HepG2 (cell line): ENCODE data around the gene RGS2. TPM values are rescaled to one million over a fixed set of nuclear protein-coding genes. Genes with fewer than 3 reads are reported as not detected.
A peak's percentile ranks its signal among the peaks of the same experiment; 100 is the strongest.

Source experiments
- BHLHE40 ChIP-seq: IDR thresholded peaks from 2 replicates; pipeline ENCODE4 v1.6.1; 2011; ENCODE audit warnings: low read length, improper control_type of control experiment
- GATA4 ChIP-seq: sonication (generic); IDR thresholded peaks from 2 replicates; pipeline ENCODE4 v1.6.1; 2016; ENCODE audit warnings: antibody characterized with exemption, low read depth, borderline replicate concordance
- GPN1 ChIP-seq: sonication (generic); formaldehyde crosslinking; IDR thresholded peaks from 2 replicates; pipeline ENCODE4 v1.5.1; 2020; ENCODE audit warnings: missing genetic modification reagents, borderline replicate concordance
- IRF2 ChIP-seq: IDR thresholded peaks from 2 replicates; pipeline ENCODE4 v1.6.1; 2018; ENCODE audit warnings: missing genetic modification reagents, missing compliant biosample characterization
- KLF11 ChIP-seq: IDR thresholded peaks from 2 replicates; pipeline ENCODE4 v1.6.1; 2016; ENCODE audit warnings: missing compliant biosample characterization
- MTA1 ChIP-seq: sonication (generic); formaldehyde crosslinking; IDR thresholded peaks from 2 replicates; pipeline ENCODE4 v1.4.0; 2020; ENCODE audit warnings: missing genetic modification reagents, mild to moderate bottlenecking, borderline replicate concordance
- PLSCR1 ChIP-seq: sonication (generic); formaldehyde crosslinking; IDR thresholded peaks from 2 replicates; pipeline ENCODE4 v1.5.0; 2020; ENCODE audit warnings: missing genetic modification reagents, mild to moderate bottlenecking, borderline replicate concordance
- PREB ChIP-seq: sonication (generic); formaldehyde crosslinking; IDR thresholded peaks from 2 replicates; pipeline ENCODE4 v1.4.0; 2020; ENCODE audit warnings: missing genetic modification reagents
- RAD21 ChIP-seq: fragments of 450-650 bp; formaldehyde crosslinking; IDR thresholded peaks from 2 replicates; pipeline ENCODE4 v1.5.0; 2020; ENCODE audit warnings: mild to moderate bottlenecking
- RBAK ChIP-seq: sonication (generic); formaldehyde crosslinking; IDR thresholded peaks from 2 replicates; pipeline ENCODE4 v1.5.1; 2020; ENCODE audit warnings: mild to moderate bottlenecking, missing genetic modification reagents
- SP5 ChIP-seq: IDR thresholded peaks from 2 replicates; pipeline ENCODE4 v1.6.1; 2016; ENCODE audit warnings: low read depth, borderline replicate concordance
- SRSF1 ChIP-seq: fragments of 200-400 bp; formaldehyde crosslinking; optimal IDR thresholded peaks from 2 replicates; pipeline ENCODE3; 2017; ENCODE audit warnings: mild to moderate bottlenecking, low read depth, low read length, moderate library complexity
- TGIF2 ChIP-seq: IDR thresholded peaks from 2 replicates; pipeline ENCODE4 v1.6.1; 2016; ENCODE audit warnings: control low read depth, missing compliant biosample characterization
- TIGD3 ChIP-seq: sonication (generic); formaldehyde crosslinking; IDR thresholded peaks from 2 replicates; pipeline ENCODE4 v1.5.1; 2020; ENCODE audit warnings: mild to moderate bottlenecking, missing genetic modification reagents, borderline replicate concordance
- ZNF180 ChIP-seq: sonication (generic); formaldehyde crosslinking; IDR thresholded peaks from 2 replicates; pipeline ENCODE4 v1.4.0; 2020; ENCODE audit warnings: low read depth, missing genetic modification reagents, borderline replicate concordance
- ZNF350 ChIP-seq: sonication (generic); formaldehyde crosslinking; IDR thresholded peaks from 2 replicates; pipeline ENCODE4 v1.4.0; 2020; ENCODE audit warnings: mild to moderate bottlenecking, low read depth, missing genetic modification reagents, borderline replicate concordance
- ZNF468 ChIP-seq: sonication (generic); formaldehyde crosslinking; IDR thresholded peaks from 2 replicates; pipeline ENCODE4 v1.8.0; 2022; ENCODE audit warnings: mild to moderate bottlenecking, moderate library complexity, missing genetic modification reagents
- ZNF570 ChIP-seq: sonication (generic); formaldehyde crosslinking; IDR thresholded peaks from 2 replicates; pipeline ENCODE4 v1.4.0; 2020; ENCODE audit warnings: mild to moderate bottlenecking, missing genetic modification reagents, borderline replicate concordance
- ZNF577 ChIP-seq: sonication (generic); formaldehyde crosslinking; IDR thresholded peaks from 2 replicates; pipeline ENCODE4 v1.4.0; 2020; ENCODE audit warnings: mild to moderate bottlenecking, low read depth, missing genetic modification reagents, borderline replicate concordance
- ZNF687 ChIP-seq: sonication (generic); formaldehyde crosslinking; IDR thresholded peaks from 2 replicates; pipeline ENCODE4 v1.5.1; 2020; ENCODE audit warnings: mild to moderate bottlenecking, missing genetic modification reagents, moderate library complexity
- ZNF761 ChIP-seq: sonication (generic); formaldehyde crosslinking; conservative IDR thresholded peaks from 2 replicates; pipeline ENCODE4 v1.4.0; 2020; ENCODE audit warnings: mild to moderate bottlenecking, missing genetic modification reagents
- ZNF790 ChIP-seq: sonication (generic); formaldehyde crosslinking; IDR thresholded peaks from 2 replicates; pipeline ENCODE4 v1.8.0; 2022; ENCODE audit warnings: missing genetic modification reagents, mild to moderate bottlenecking, borderline replicate concordance
- polyA plus RNA-seq, 8 experiments: library from polyadenylated mRNA; depleted of rRNA in 3 of 8; stranded (reverse) in 7 of 8; unstranded in 1 of 8; fragments of >200 nt; fragmentation: Illumina TruSeq in 4 of 8; extraction: Trizol in 4 of 8; gene quantifications; 2 replicates each; pipeline versions ENCODE4 v1.2.1 to v1.2.3, GENCODE V29; 2011 to 2016; ENCODE audit warnings: low read depth in 4 of 8, missing spikeins in 1 of 8, mixed read lengths in 1 of 8; ENCODE audit not compliant: insufficient read depth in 1 of 8
- total RNA-seq, 5 experiments: library from RNA; depleted of rRNA; stranded (reverse); fragments of >200 nt; fragmentation: Illumina TruSeq; extraction: Trizol; gene quantifications; 2 replicates each; pipeline ENCODE4 v1.2.3, GENCODE V29; 2016; ENCODE audit warnings: low read depth in 1 of 5

RGS2 gene
- total and polyA plus RNA-seq, 2 of the 13 experiments (the other 11 are each of a cell fraction or from before 2014, with no cell fraction given) = 0.64 to 1.4 TPM

GRCh38 chr1:192808518-192809306, at the start of gene RGS2 (continued):
- TF ChIP-seq SRSF1 (no peak), ZNF687 (peak; percentile 98), PREB (no peak), ZNF761 (CRISPR knock-in tag) (no peak; the same call in 1 of the 2 replicates), ZNF577 (0 out of 2 replicates have a peak, but pooled peaks have one; percentile 47), ZNF350 (peak; percentile 27; the same call in 1 of the 2 replicates), BHLHE40 (peak; percentile 45; the same call in 1 of the 2 replicates), MTA1 (CRISPR knock-in tag) (peak; percentile 79; the same call in 1 of the 2 replicates), KLF11 (CRISPR knock-in tag) (no peak; the same call in 1 of the 2 replicates), ZNF570 (CRISPR knock-in tag) (peak; percentile 88; the same call in 1 of the 2 replicates), RBAK (CRISPR knock-in tag) (no peak), ZNF180 (CRISPR knock-in tag) (no peak), PLSCR1 (no peak), RAD21 (CRISPR knock-in tag) (peak; percentile 33; the same call in 1 of the 2 replicates), GPN1 (CRISPR knock-in tag) (no peak), ZNF790 (CRISPR knock-in tag) (no peak), TGIF2 (CRISPR knock-in tag) (peak; percentile 56; the same call in 1 of the 2 replicates), SP5 (no peak), GATA4 (peak; percentile 56; the same call in 1 of the 2 replicates), IRF2 (CRISPR knock-in tag) (no peak; the same call in 1 of the 2 replicates), TIGD3 (CRISPR knock-in tag) (0 out of 2 replicates have a peak, but pooled peaks have one; percentile 44), ZNF468 (CRISPR knock-in tag) (no peak)
